Ramos (cell line): ENCODE data around the gene C1orf185.

Source experiments
- in situ Hi-C: fragments of 300-500 bp; cut with MboI; formaldehyde crosslinking; loops from one replicate; pipeline ENCODE4 v1.14.3; 2022; ENCODE audit warnings: low sequenced_read_pairs; ENCODE audit not compliant: unreplicated experiment

C1orf185 gene

GRCh38 chr1:51192213-51192843 is 90.3 kb downstream of the C1orf185 start:
- in situ Hi-C loops = loop anchor here (25.0 kb wide), 2 partner anchors 405 to 830 kb away; no protein-coding TSS in a partner anchor

GRCh38 chr1:51193564-51193963 is 91.5 kb downstream of the C1orf185 start:
- in situ Hi-C loops = loop anchor here (25.0 kb wide), 2 partner anchors 406 to 831 kb away; no protein-coding TSS in a partner anchor
